Measurements from ENCODE around the gene B4GALNT4. TPM values are rescaled to one million over a fixed set of nuclear protein-coding genes. Genes with fewer than 3 reads are reported as not detected.

Gene B4GALNT4
- total and polyA plus RNA-seq, 7 donors = 1.4 to 9.1 (median 5.5) TPM; not detected in 1

DNA sequence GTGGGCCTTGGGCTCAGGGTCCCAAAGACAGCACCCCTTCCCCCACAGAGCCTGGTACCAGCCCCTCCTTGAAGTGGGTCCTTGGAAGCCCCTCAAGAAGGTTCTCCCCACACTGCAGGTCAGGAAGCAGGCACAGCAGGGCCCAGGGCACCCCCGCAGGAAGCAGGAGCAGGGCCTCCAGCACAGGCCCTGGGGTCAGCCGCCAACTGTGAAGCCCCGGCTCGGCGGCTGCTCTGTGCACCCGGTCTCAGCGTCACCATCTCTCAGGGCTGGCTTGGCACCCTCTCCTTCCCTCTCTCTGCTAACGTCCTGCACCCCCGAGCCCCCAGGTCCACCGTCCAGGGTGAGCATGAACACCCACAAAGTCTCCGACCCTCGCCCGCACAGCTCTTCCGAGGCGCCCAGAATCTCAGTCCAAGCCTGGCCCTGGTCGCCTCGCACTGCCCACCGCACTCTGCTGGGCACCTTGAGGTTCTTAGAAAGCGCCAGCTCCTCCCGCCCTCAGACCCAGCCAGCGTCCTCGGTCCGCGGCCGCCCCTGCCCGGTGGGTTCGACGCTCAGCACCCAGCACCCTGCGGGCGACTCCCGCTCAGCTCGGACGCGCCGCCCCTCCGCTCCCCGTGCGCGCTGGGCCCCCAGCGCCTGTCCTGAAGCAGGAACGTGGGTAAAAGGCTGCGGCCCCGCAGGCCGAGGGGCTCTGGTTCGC lies 46.9 kb downstream of the B4GALNT4 start:
- 2 to 7% methylated on average over 45 of the region's 45 CpGs for WGBS, 2 donors
- H3K4me3 ChIP-seq = peak overlapping the region in 3 of 4 donors; percentile 39 to 48 (median 45)
- intact Hi-C loops (cut with DNase I) = no loop called here
- TF ChIP-seq, protein P1, sequence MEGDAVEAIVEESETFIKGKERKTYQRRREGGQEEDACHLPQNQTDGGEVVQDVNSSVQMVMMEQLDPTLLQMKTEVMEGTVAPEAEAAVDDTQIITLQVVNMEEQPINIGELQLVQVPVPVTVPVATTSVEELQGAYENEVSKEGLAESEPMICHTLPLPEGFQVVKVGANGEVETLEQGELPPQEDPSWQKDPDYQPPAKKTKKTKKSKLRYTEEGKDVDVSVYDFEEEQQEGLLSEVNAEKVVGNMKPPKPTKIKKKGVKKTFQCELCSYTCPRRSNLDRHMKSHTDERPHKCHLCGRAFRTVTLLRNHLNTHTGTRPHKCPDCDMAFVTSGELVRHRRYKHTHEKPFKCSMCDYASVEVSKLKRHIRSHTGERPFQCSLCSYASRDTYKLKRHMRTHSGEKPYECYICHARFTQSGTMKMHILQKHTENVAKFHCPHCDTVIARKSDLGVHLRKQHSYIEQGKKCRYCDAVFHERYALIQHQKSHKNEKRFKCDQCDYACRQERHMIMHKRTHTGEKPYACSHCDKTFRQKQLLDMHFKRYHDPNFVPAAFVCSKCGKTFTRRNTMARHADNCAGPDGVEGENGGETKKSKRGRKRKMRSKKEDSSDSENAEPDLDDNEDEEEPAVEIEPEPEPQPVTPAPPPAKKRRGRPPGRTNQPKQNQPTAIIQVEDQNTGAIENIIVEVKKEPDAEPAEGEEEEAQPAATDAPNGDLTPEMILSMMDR (IDR thresholded peaks at IDR 0.05) = no peak
- TF ChIP-seq POLR2A (IDR thresholded peaks at IDR 0.05) = no peak
- no peak for TF ChIP-seq POLR2AphosphoS5 (IDR thresholded peaks at IDR 0.05)
- no peak for TF ChIP-seq EP300 (IDR thresholded peaks at IDR 0.05)
- DNase-seq = no peak
- no peaks in the 10 kb centered on the region for H3K9me3 ChIP-seq
- H3K36me3 ChIP-seq = no peaks in the 10 kb centered on the region
- peaks cover 0 to 15% (median 11%) of the 10 kb centered on the region in 4 donors for H3K4me1 ChIP-seq
- peaks cover 25 to 70% (median 64%) of the 10 kb centered on the region in 3 donors for H3K27me3 ChIP-seq
- peak overlapping the region; percentile 57 to 76 (median 66) for H3K27ac ChIP-seq

DNA sequence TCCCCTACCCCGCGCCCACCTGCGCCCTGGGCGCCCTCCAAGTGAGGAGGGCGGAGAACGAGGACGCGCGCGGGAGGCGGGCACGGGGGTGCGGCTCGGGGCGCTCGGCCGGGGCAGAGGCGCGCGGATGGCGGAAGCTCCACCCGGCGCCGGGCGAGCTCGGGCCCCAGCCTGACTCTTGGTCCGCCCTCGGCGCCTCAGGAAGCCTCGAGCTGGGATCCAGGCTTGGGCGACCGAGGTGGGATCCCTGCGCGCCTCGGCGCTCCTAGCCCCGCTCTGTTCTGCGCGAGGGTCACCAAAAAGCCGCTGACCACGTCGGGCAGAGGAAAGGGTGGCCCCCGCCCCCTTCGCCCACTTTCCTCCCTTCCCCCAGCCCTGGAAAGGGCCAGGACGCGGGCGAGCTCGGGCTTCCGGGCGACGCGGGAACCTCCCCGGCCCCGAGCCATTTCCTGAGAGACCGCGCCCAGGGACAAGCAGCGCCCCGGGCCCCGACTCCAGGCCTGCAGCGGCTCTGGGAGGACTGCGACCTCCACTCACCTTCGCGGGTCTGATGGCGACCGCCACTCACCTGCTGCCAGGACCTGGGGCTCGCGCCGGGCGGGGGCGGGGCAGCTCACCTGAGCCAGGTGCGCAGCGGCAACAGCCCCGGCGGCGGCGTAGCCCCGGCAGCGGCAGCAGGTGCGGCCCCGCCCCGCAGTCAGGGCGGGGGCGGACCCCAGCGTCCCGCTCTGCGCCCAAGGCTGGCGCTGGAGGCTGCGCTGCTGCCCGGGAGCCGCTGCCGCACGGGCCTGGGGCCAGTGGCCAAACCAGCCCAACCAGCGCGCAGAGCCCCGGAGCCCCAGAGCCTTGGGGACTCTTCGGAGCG lies 47.7 kb downstream of the B4GALNT4 start:
- Histone ChIP-seq H3K27ac (peak overlapping the region; percentile 57 to 76 (median 66)), H3K36me3 (no peaks in the 10 kb centered on the region), H3K4me1 (peaks cover 0 to 15% (median 11%) of the 10 kb centered on the region in 4 donors), H3K4me3 (peak overlapping the region in 3 of 4 donors; percentile 39 to 48 (median 45)), H3K9me3 (no peaks in the 10 kb centered on the region), H3K27me3 (peaks cover 25 to 70% (median 64%) of the 10 kb centered on the region in 3 donors)
- no peak for DNase-seq
- intact Hi-C loops (cut with DNase I) = no loop called here
- WGBS, 2 donors = 1 to 2% methylated on average over 97 of the region's 97 CpGs
- TF ChIP-seq POLR2AphosphoS5 (IDR thresholded peaks at IDR 0.05) (peak in 1 of 4 donors; percentile 17), EP300 (IDR thresholded peaks at IDR 0.05) (no peak), POLR2A (IDR thresholded peaks at IDR 0.05) (no peak)
- TF ChIP-seq, protein P1 (IDR thresholded peaks at IDR 0.05) = no peak

DNA sequence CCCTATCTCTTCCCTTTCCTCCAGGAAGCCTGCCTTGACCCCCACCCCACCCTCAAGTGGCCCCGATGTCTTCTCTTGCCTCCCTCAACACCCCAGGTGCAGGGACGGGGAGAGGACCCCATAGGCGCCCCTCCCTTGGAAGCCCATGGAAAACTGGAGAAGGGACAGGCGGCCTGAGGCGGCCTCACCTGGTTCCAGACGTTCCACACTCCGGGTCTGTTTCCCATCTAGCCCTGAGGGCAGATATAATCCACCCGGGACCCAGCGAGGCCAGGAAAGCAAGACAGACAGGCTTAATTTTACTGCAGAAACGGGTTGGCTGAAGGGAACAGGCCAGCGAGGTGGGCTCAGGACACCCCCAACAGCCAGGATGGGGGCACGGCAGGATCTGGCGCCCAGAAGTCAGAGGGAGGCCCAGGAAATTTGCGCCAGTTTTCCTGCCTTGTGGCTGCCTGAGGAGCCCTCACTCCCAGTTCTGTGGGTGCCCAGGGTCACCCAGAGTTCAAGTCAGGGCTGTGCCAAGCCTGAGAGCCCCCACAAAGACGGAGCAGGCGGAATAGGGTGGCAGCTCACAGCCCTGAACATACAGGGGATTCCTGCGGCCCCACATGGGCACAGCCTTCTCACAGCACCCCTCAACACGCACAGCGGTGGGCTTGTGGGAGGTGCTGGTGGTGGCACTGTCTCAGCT lies 48.5 kb downstream of the B4GALNT4 start:
- peaks cover 0 to 15% (median 11%) of the 10 kb centered on the region in 4 donors for H3K4me1 ChIP-seq
- intact Hi-C loops (cut with DNase I) = no loop called here
- H3K27ac ChIP-seq = peak overlapping the region in 1 of 4 donors; percentile 67
- no peaks in the 10 kb centered on the region for H3K36me3 ChIP-seq
- H3K4me3 ChIP-seq = peak overlapping the region in 3 of 4 donors; percentile 39 to 48 (median 45)
- no peak for TF ChIP-seq EP300 (IDR thresholded peaks at IDR 0.05)
- TF ChIP-seq POLR2AphosphoS5 (IDR thresholded peaks at IDR 0.05) = no peak
- TF ChIP-seq POLR2A (IDR thresholded peaks at IDR 0.05) = no peak
- no peaks in the 10 kb centered on the region for H3K9me3 ChIP-seq
- no peak for DNase-seq
- peaks cover 25 to 70% (median 64%) of the 10 kb centered on the region in 3 donors for H3K27me3 ChIP-seq
- WGBS, 2 donors = 52 to 72% methylated on average over 19 of the region's 19 CpGs

DNA sequence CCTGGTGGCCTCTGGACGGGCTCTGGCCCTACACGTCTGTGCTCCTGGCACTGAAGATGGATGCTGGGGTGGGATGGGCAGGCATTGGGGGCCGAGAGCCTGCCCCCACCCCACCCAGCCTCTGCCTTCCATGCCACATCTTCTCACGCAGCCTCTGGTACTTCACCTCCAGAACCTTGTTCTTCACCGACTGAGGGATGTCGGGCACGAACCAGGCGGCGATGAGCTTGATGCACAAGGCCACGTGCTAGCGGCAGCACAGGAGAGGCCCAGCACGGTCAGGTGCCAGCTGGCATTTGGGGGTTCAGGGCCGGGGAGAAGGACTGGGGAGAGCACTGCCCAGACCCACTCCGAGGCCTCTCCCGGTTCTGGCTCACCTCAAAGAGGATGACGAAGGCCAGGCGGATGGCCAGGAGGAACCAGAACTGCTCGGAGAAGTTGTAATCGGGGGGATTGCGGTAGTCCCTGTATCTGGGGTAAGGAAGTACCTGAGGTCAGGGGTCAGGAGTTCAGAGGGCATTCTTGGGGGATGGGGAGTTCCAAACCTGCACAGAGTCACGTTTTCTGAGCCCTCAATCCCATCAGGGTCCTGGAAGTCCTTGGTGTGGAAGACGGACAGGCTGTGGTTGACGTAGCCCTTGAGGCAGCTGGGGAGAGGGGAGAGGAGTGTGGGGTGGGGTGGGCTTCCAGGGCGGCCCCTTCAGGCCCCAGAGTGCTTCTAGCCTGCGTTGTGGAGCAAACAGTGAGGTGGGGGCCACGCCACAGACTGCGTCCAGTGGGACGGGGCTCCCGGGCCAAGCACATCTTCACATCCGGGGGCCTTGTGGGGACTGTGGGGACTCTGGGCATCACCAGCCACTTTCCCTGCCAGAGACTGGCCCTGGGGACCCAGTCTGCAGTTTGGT lies 49.3 kb downstream of the B4GALNT4 start:
- peaks cover 25 to 78% (median 70%) of the 10 kb centered on the region in 3 donors for H3K27me3 ChIP-seq

More for the DNA sequence above, 49.3 kb downstream of the B4GALNT4 start:
- no peaks in the 10 kb centered on the region for H3K9me3 ChIP-seq
- peaks cover 0 to 15% (median 11%) of the 10 kb centered on the region in 4 donors for H3K4me1 ChIP-seq
- TF ChIP-seq POLR2A (IDR thresholded peaks at IDR 0.05) (no peak), EP300 (IDR thresholded peaks at IDR 0.05) (no peak)
- TF ChIP-seq, protein P1 (IDR thresholded peaks at IDR 0.05) = no peak
- H3K4me3 ChIP-seq = no peak overlapping the region
- intact Hi-C loops (cut with DNase I) = no loop called here
- no peak overlapping the region for H3K27ac ChIP-seq
- DNase-seq = no peak
- 93 to 94% methylated on average over 30 of the region's 30 CpGs for WGBS, 2 donors
- H3K36me3 ChIP-seq = no peaks in the 10 kb centered on the region
